ENCODE results near the gene TYSND1.
"Not testable (repeated sequence)": the region's sequence is repeated elsewhere in the genome, so short reads cannot be mapped to it uniquely, and the experiment has no call there.

The TYSND1 gene

GRCh38 chr10:70186571-70186970 lies 40.1 kb upstream of the TYSND1 start:
- Histone ChIP-seq H2AFZ (ENCODE audit: low read depth) (no peak overlapping the region), H3K36me3 (ENCODE audit: insufficient read depth) (no peaks in the 10 kb centered on the region), H4K20me1 (ENCODE audit: insufficient read depth) (no peaks in the 10 kb centered on the region), H3K79me2 (ENCODE audit: insufficient read depth, low read depth) (no peaks in the 10 kb centered on the region), H3K27me3 (ENCODE audit: insufficient read depth, low read depth) (no peaks in the 10 kb centered on the region), H3K9ac (no peak overlapping the region), H3K27ac (no peak overlapping the region), H3K4me3 (IDR thresholded peaks at IDR 0.05; ENCODE audit: insufficient read depth, low read depth, low read length) (no peak overlapping the region), H3K4me2 (no peak overlapping the region), H3K4me1 (ENCODE audit: low read depth, poor library complexity, severe bottlenecking) (no peaks in the 10 kb centered on the region)
- no peak for TF ChIP-seq CTCF (conservative IDR thresholded peaks at IDR 0.05; ENCODE audit: low read depth, low read length)

- Histone ChIP-seq H3K4me3 (IDR thresholded peaks at IDR 0.05; ENCODE audit: insufficient read depth, low read depth, low read length) (no peak overlapping the region), H4K20me1 (ENCODE audit: insufficient read depth) (no peaks in the 10 kb centered on the region)
- TF ChIP-seq CTCF (conservative IDR thresholded peaks at IDR 0.05; ENCODE audit: low read depth, low read length): no peak
These were observed 39.6 kb upstream of the TYSND1 start for GRCh38 chr10:70186090-70186489.

GRCh38 chr10:70183304-70183703 lies 36.8 kb upstream of the TYSND1 start:
- H3K9ac ChIP-seq: no peak overlapping the region
- H3K4me2 ChIP-seq: no peak overlapping the region
- no peaks in the 10 kb centered on the region for H3K79me2 ChIP-seq (ENCODE audit: insufficient read depth, low read depth)
- H4K20me1 ChIP-seq (ENCODE audit: insufficient read depth): no peaks in the 10 kb centered on the region
- no peaks in the 10 kb centered on the region for H3K36me3 ChIP-seq (ENCODE audit: insufficient read depth)
- H3K27ac ChIP-seq: no peak overlapping the region
- no peak overlapping the region for H3K4me3 ChIP-seq (IDR thresholded peaks at IDR 0.05; ENCODE audit: insufficient read depth, low read depth, low read length)
- H3K4me1 ChIP-seq (ENCODE audit: low read depth, poor library complexity, severe bottlenecking): no peaks in the 10 kb centered on the region
- H3K27me3 ChIP-seq (ENCODE audit: insufficient read depth, low read depth): no peaks in the 10 kb centered on the region
- H2AFZ ChIP-seq (ENCODE audit: low read depth): no peak overlapping the region
- TF ChIP-seq CTCF (conservative IDR thresholded peaks at IDR 0.05; ENCODE audit: low read depth, low read length): no peak

More at GRCh38 chr10:70186090-70186489, 39.6 kb upstream of the TYSND1 start:
- Histone ChIP-seq H3K27ac (no peak overlapping the region), H3K36me3 (ENCODE audit: insufficient read depth) (no peaks in the 10 kb centered on the region), H3K4me1 (ENCODE audit: low read depth, poor library complexity, severe bottlenecking) (no peaks in the 10 kb centered on the region), H2AFZ (ENCODE audit: low read depth) (no peak overlapping the region), H3K27me3 (ENCODE audit: insufficient read depth, low read depth) (no peaks in the 10 kb centered on the region), H3K4me2 (no peak overlapping the region), H3K79me2 (ENCODE audit: insufficient read depth, low read depth) (no peaks in the 10 kb centered on the region), H3K9ac (no peak overlapping the region)

GRCh38 chr10:70179209-70179608 lies 32.7 kb upstream of the TYSND1 start:
- not testable (repeated sequence) for H3K27ac ChIP-seq; H3K9ac ChIP-seq; H3K36me3 ChIP-seq (ENCODE audit: insufficient read depth); H4K20me1 ChIP-seq (ENCODE audit: insufficient read depth); H3K4me2 ChIP-seq; H2AFZ ChIP-seq (ENCODE audit: low read depth); H3K4me3 ChIP-seq (IDR thresholded peaks at IDR 0.05; ENCODE audit: insufficient read depth, low read depth, low read length); H3K4me1 ChIP-seq (ENCODE audit: low read depth, poor library complexity, severe bottlenecking); H3K27me3 ChIP-seq (ENCODE audit: insufficient read depth, low read depth); H3K79me2 ChIP-seq (ENCODE audit: insufficient read depth, low read depth)

GRCh38 chr10:70178139-70178725 lies 31.7 kb upstream of the TYSND1 start:
- no peak overlapping the region for H3K4me2 ChIP-seq
- no peak overlapping the region for H3K9ac ChIP-seq
- TF ChIP-seq CTCF (conservative IDR thresholded peaks at IDR 0.05; ENCODE audit: low read depth, low read length): no peak
- no peak overlapping the region for H3K27ac ChIP-seq
- no peaks in the 10 kb centered on the region for H3K4me1 ChIP-seq (ENCODE audit: low read depth, poor library complexity, severe bottlenecking)
- no peak overlapping the region for H3K4me3 ChIP-seq (IDR thresholded peaks at IDR 0.05; ENCODE audit: insufficient read depth, low read depth, low read length)
- no peaks in the 10 kb centered on the region for H3K79me2 ChIP-seq (ENCODE audit: insufficient read depth, low read depth)
- no peaks in the 10 kb centered on the region for H3K36me3 ChIP-seq (ENCODE audit: insufficient read depth)
- no peaks in the 10 kb centered on the region for H4K20me1 ChIP-seq (ENCODE audit: insufficient read depth)
- no peak overlapping the region for H2AFZ ChIP-seq (ENCODE audit: low read depth)
- H3K27me3 ChIP-seq (ENCODE audit: insufficient read depth, low read depth): no peaks in the 10 kb centered on the region
